MCF 10A (cell line): ENCODE measurements around the gene SLC13A3. TPM values are rescaled to one million over a fixed set of nuclear protein-coding genes. Genes with fewer than 3 reads are reported as not detected.
A peak's percentile ranks its signal among the peaks of the same experiment; 100 is the strongest.

Experiments
- BruUV-seq: library from RNA; stranded (reverse); fragments of 400-500 nt; replicated peaks from 2 replicates; lab custom pipeline; 2021; lab: Mats Ljungman, UMichigan
- CTCF ChIA-PET: fragments of 300-600 bp; sonication (Branson Sonifier 250); formaldehyde crosslinking; extraction: SDS; loops from one replicate; lab custom pipeline; 2021; ENCODE audit warnings: antibody characterized with exemption, inconsistent platforms; lab: Yijun Ruan, JAX
- POLR2A ChIA-PET: fragments of 300-600, 350-650 bp; sonication (Branson Sonifier 250); formaldehyde crosslinking; extraction: SDS; loops from one replicate; lab custom pipeline; 2020; ENCODE audit warnings: antibody characterized with exemption, inconsistent platforms; lab: Yijun Ruan, JAX
- DNase-seq: peaks from one replicate; pipeline ENCODE4 v3.0.0-alpha.2; 2018; ENCODE audit not compliant: unreplicated experiment
- H3K27ac Mint-ChIP-seq: one replicate; pipeline ENCODE4 v1.8.0; 2022; ENCODE audit warnings: mild to moderate bottlenecking, low read depth, mixed read lengths; ENCODE audit not compliant: unreplicated experiment
- H3K27me3 Mint-ChIP-seq: one replicate; pipeline ENCODE4 v1.8.0; 2022; ENCODE audit warnings: mixed read lengths; ENCODE audit not compliant: insufficient read depth, unreplicated experiment
- H3K36me3 Mint-ChIP-seq: one replicate; pipeline ENCODE4 v1.8.0; 2022; ENCODE audit warnings: mild to moderate bottlenecking, moderate library complexity, mixed read lengths; ENCODE audit not compliant: insufficient read depth, unreplicated experiment
- H3K4me1 Mint-ChIP-seq: one replicate; pipeline ENCODE4 v1.8.0; 2022; ENCODE audit warnings: mixed read lengths; ENCODE audit not compliant: insufficient read depth, unreplicated experiment
- H3K4me3 Mint-ChIP-seq: one replicate; pipeline ENCODE4 v1.8.0; 2022; ENCODE audit warnings: mild to moderate bottlenecking, moderate library complexity, mixed read lengths; ENCODE audit not compliant: unreplicated experiment
- H3K9me3 Mint-ChIP-seq: one replicate; pipeline ENCODE4 v1.8.0; 2022; ENCODE audit warnings: mixed read lengths; ENCODE audit not compliant: unreplicated experiment
- CTCF ChIP-seq: fragments of 200-600 bp; IDR thresholded peaks from one replicate; pipeline ENCODE4 v1.8.0; 2022; ENCODE audit warnings: antibody characterized with exemption, mild to moderate bottlenecking; ENCODE audit not compliant: unreplicated experiment
- intact Hi-C: fragments of 100-400 bp; cut with micrococcal nuclease; formaldehyde crosslinking; loops from 2 replicates; pipeline ENCODE4 v1.14.1; 2022
- total RNA-seq: library from RNA; stranded (reverse); gene quantifications from 2 replicates; pipeline ENCODE4 v1.2.3, GENCODE V29; 2022

SLC13A3 gene
- total RNA-seq, 1 experiment from 2014 or later: not detected

- Mint-ChIP-seq H3K27me3 (no peaks in the 10 kb centered on the region), H3K9me3 (peaks cover 8% of the 10 kb centered on the region), H3K27ac (peak within 1 kb of the TSS; percentile 92), H3K4me1 (peaks cover 29% of the 10 kb centered on the region), H3K36me3 (peaks cover 26% of the 10 kb centered on the region), H3K4me3 (peak within 1 kb of the TSS; percentile 88)
- no TSS peak for BruUV-seq
- intact Hi-C loops: loop anchor here (5.0 kb wide), 1 partner anchor 132 kb away; no protein-coding TSS in a partner anchor
- DNase-seq: peak; percentile 99
- POLR2A ChIA-PET: interaction anchor here (0.5 to 3.7 kb wide), 24 partner anchors 9 to 1961 kb away, joined by 3 to 23 read pairs (median 3); partner anchors contain the start of genes PCIF1 and ZMYND8
- TF ChIP-seq CTCF: peak; percentile 31
- CTCF ChIA-PET: interaction anchor here (0.6 to 2.1 kb wide), 7 partner anchors 9 to 695 kb away, joined by 3 to 5 read pairs (median 3); no protein-coding TSS in a partner anchor
These were observed 38.0 kb upstream of the SLC13A3 start, which contains the start of gene TP53RK for GRCh38 chr20:46689082-46689753. TP53RK (minus strand) TSS chr20:46689444; CDS start chr20:46689414, 30 bp downstream.

- ChIA-PET CTCF (interaction anchor here (0.6 to 2.1 kb wide), 5 partner anchors 14 to 595 kb away, joined by 3 to 5 read pairs (median 3); no protein-coding TSS in a partner anchor), POLR2A (interaction anchor here (0.5 to 3.7 kb wide), 21 partner anchors 8 to 1318 kb away, joined by 3 to 23 read pairs (median 3); partner anchors contain the start of genes PCIF1 and ZMYND8)
- Mint-ChIP-seq H3K27ac (peak overlapping the region; percentile 92), H3K4me1 (peaks cover 37% of the 10 kb centered on the region), H3K27me3 (no peaks in the 10 kb centered on the region), H3K9me3 (peaks cover 8% of the 10 kb centered on the region), H3K4me3 (peak overlapping the region; percentile 88), H3K36me3 (peaks cover 34% of the 10 kb centered on the region)
- TSS peak; percentile 33 for BruUV-seq
- DNase-seq: peak; percentile 51
- TF ChIP-seq CTCF: no peak
- intact Hi-C loops: loop anchor here (5.0 kb wide), 1 partner anchor 131 kb away; no protein-coding TSS in a partner anchor
These were observed 37.2 kb upstream of the SLC13A3 start for GRCh38 chr20:46688151-46689081.

- Mint-ChIP-seq H3K36me3 (peaks cover 44% of the 10 kb centered on the region), H3K4me3 (peak overlapping the region; percentile 12), H3K27ac (peak overlapping the region; percentile 5), H3K4me1 (peaks cover 26% of the 10 kb centered on the region), H3K27me3 (no peaks in the 10 kb centered on the region), H3K9me3 (no peaks in the 10 kb centered on the region)
- no TSS peak for BruUV-seq
- ChIA-PET CTCF (interaction anchor here (1.0 to 6.4 kb wide), 2 partner anchors 13 to 163 kb away, joined by 3 to 125 read pairs; no protein-coding TSS in a partner anchor), POLR2A (interaction anchor here (0.6 kb wide), 1 partner anchor 271 kb away, joined by 3 read pairs; no protein-coding TSS in a partner anchor)
- DNase-seq: no peak
- TF ChIP-seq CTCF: no peak
- intact Hi-C loops: no loop called here
These were observed 32.9 kb upstream of the SLC13A3 start for GRCh38 chr20:46683939-46684750.
